ENCODE measurements around the gene PRRX2. TPM values are rescaled to one million over a fixed set of nuclear protein-coding genes. Genes with fewer than 3 reads are reported as not detected.

The PRRX2 gene
- total RNA-seq, 4 donors from 2014 or later: 0.75 to 1.7 (median 1.6) TPM; not detected in 1

- H3K4me1 ChIP-seq: no peaks in the 10 kb centered on the region
- ATAC-seq (no peak), DNase-seq (no peak)
- in situ Hi-C loops (cut with MboI; ENCODE audit: low sequenced_read_pairs in 4 of 4) (no loop called here), intact Hi-C loops (cut with DNase I; ENCODE audit: low total_unique reads) (no loop called here)
- no peak for TF ChIP-seq CTCF (IDR thresholded peaks at IDR 0.05 in 4 of 5, conservative IDR thresholded peaks at IDR 0.05 in 1 of 5)
- TF ChIP-seq POLR2A (IDR thresholded peaks at IDR 0.05): no peak
- H3K27me3 ChIP-seq: peaks cover 0 to 3% (median 0%) of the 10 kb centered on the region in 3 donors
- H3K9me3 ChIP-seq: no peaks in the 10 kb centered on the region
- no peak overlapping the region for H3K27ac ChIP-seq
- H3K36me3 ChIP-seq: no peaks in the 10 kb centered on the region
- no peak overlapping the region for H3K4me3 ChIP-seq
These were observed 105.3 kb downstream of the PRRX2 start for GRCh38 chr9:129770741-129771140.

Other genes with a start within 250 kb of the PRRX2 start
- not detected for gene C9orf50, start 44.5 kb upstream of the PRRX2 start, total RNA-seq
- 10 to 100 TPM; 37.8 to 82.1 (median 48.1) TPM for gene NTMT1, start 39.5 kb upstream of the PRRX2 start, total RNA-seq
- 10 to 100 TPM; 14.4 to 24.0 (median 19.4) TPM for gene ASB6, start 23.5 kb upstream of the PRRX2 start, total RNA-seq
- gene PTGES, start 87.4 kb downstream of the PRRX2 start, total RNA-seq: 1 to 10 TPM in 1 of 4 donors, under 1 TPM in 2, not detected in 1; 0.23 to 1.2 (median 0.51) TPM
- gene TOR1B, start 137.5 kb downstream of the PRRX2 start, total RNA-seq: 10 to 100 TPM; 15.9 to 22.6 (median 21.2) TPM
- gene TOR1A, start 158.5 kb downstream of the PRRX2 start, total RNA-seq: 10 to 100 TPM; 18.1 to 31.9 (median 24.9) TPM
- gene C9orf78, start 169.6 kb downstream of the PRRX2 start, total RNA-seq: 100 to 1,000 TPM in 1 of 4 donors, 10 to 100 TPM in 3; 82.3 to 108 (median 83.9) TPM
- 10 to 100 TPM; 13.4 to 25.4 (median 18.6) TPM for gene USP20, start 169.8 kb downstream of the PRRX2 start, total RNA-seq

Measured in gastrocnemius medialis (tissue), 4 donors.